GM18868 (cell line): ENCODE measurements around the gene PAK4.
"Not testable (repeated sequence)": the region's sequence is repeated elsewhere in the genome, so short reads cannot be mapped to it uniquely, and the experiment has no call there.

Experiments used
- ATAC-seq: cut with Tn5 transposase; IDR thresholded peaks from one replicate; pipeline ENCODE4 v1.9.1; 2021; ENCODE audit warnings: mild to moderate bottlenecking, moderate library complexity; ENCODE audit not compliant: unreplicated experiment

The PAK4 gene

GRCh38 chr19:39128516-39129079 is 3.0 kb downstream of the PAK4 start:
- ATAC-seq: no peak

GRCh38 chr19:39129116-39129515 is 3.5 kb downstream of the PAK4 start:
- ATAC-seq: no peak

GRCh38 chr19:39130337-39131254 is 5.0 kb downstream of the PAK4 start:
- ATAC-seq: no peak

DNA sequence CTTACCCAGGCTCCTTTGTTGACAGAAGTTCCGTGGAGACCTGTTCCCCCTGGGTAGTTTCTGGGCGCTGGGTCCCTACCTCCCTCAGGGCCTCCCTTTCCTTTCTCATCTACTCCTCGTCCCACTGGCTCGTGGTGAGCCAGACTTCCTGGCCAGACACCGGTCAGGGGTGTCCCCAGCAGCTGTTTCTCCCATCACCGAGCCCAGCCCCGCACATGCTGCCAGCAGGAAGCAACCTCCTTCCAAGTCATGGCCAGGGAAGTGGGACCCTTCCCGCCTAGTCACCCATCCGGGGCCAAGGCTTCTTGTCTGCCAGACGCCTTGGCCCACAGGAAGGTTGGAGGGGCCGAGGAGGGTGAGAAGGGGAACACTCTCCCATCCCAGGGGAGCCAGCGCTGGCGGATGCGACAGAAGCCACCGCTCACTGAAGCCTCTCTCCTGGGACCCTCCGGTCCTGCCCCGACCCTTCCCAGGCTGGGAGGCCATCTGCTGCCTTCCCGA is 5.7 kb downstream of the PAK4 start:
- no peak for ATAC-seq

GRCh38 chr19:39132344-39132969 is 6.9 kb downstream of the PAK4 start:
- ATAC-seq: no peak

DNA sequence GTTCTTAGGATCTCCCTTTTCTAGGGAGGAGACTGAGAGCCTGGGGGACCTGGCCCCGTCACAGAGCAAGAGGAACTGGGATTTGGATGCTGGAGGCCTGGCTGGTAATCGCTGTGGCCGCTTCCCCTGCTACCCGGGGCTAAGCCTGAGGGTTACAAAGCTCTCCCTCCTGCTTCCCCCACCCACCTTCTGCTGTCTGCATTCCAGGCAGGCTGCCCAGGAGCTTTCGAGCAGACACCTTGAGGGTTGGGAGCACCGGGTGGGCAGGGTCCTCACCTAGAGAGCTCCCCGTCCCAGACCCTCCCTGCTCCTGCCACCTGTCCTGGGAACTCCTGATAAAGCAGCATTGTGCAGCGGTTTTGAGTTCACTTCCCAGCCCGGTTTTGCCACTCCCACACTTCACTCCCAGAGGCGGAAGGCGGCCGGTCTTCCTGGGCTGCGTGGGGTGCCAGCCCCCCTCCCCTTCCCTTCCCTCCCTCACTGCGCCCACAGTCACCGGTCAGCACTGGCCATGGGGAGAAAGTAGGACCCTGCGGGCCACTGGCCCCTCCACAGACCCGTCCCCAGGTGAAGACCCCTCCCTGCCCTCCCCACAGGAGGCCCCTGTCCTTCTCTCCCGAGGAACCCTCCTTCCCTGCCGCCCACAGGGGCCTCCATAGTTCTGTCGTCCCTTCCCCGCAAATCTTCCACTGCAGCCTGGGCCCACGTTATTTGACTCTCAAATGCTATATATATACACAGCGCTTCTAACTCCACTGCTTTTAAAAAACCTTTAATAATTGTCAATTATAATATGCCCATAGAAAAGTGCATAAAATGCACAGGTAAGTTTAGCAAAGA is 8.1 kb downstream of the PAK4 start:
- ATAC-seq: no peak

DNA sequence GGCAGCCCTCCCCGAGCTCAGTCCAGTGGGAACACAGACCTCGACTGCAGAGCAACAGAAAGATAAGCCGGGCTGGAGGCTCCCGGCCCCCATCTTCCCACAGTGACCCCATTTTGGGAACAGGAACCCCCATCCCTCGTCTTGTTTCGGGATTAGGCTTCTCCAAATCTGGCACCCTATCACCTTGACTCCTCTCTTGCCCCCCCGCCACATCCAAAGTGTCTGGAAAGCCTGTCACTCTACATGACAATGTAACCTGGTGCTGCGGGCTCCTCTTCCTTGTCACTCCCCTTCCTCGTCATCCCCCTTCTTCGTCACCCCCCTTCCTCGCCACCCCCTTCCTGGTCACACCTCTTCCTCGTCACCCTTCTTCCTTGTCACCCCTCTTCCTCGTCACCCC is 10.1 kb downstream of the PAK4 start:
- ATAC-seq: no peak

- no peak for ATAC-seq
Observed at GRCh38 chr19:39136225-39136940, 10.8 kb downstream of the PAK4 start.

DNA sequence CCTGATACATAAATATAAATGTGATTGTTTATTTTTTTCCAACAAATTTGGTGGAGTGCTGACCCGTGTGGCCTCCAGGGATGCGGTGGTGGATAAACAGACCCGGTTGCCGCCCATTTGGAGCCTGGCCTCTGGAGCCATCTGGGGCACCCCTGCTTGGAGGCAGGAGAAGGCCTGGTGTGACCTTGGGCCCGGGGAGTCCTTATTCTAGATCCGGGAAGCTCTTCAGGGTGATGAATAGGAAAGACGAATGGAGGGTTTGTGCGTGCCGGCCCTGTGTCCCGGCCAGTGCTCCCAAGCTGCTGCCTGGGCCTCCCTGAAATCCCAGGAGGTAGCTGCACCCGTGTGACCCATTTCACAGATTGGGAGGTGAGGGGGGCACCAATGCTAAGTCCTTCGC is 11.5 kb downstream of the PAK4 start:
- no peak for ATAC-seq

GRCh38 chr19:39138221-39139211 is 12.9 kb downstream of the PAK4 start:
- no peak for ATAC-seq

DNA sequence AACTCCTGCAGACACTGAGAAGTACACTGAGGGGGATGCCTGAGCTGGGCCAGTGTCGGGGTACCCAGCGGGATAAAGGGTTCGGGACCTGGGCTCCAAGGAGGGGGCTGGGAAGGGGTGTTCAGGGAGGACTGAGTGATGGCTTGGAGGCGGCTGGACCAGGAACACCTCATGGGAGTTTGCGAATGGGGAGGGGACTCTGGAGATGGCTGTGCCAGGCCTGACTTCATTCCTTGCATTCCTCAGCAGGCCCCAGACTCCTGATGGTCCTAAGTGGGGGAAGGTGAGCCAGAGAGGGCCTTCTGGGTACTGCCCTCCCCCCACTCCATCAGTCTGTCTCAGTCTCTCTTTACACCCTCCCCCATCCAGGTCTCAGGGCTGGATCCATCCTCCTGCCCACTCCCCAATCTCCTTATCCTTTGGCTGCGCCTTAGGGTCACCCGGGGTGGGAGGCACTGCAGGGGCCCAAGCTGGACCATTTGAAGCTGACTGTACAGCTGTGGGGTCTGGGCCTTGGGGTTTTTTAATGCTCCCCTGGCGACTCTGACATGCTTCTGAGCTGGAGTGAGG is 13.8 kb downstream of the PAK4 start:
- no peak for ATAC-seq

GRCh38 chr19:39139971-39140453 is 14.4 kb downstream of the PAK4 start:
- ATAC-seq: no peak

GRCh38 chr19:39140594-39140993 is 15.0 kb downstream of the PAK4 start:
- ATAC-seq: no peak

- ATAC-seq: no peak
Observed at GRCh38 chr19:39141929-39142328, 16.3 kb downstream of the PAK4 start.

DNA sequence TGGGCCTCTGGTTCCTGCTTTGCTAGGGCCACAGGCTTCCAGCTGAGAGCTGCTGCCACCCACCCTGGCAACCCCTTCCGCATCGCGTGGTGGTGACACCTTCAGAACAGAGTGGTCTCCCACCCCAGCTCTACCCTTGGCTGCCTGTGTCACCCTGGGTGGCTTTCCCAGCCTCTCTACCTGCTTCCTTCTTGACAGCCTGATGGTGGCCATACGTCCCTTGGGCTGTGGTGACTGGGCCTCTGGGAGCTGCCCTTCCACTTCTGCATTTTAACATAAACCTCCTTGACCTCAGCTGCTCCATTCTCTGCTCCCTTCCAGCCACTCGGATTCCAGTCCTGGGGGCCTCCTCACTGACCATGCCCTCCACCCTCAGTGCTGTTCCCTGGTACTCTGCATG is 17.0 kb downstream of the PAK4 start:
- no peak for ATAC-seq

DNA sequence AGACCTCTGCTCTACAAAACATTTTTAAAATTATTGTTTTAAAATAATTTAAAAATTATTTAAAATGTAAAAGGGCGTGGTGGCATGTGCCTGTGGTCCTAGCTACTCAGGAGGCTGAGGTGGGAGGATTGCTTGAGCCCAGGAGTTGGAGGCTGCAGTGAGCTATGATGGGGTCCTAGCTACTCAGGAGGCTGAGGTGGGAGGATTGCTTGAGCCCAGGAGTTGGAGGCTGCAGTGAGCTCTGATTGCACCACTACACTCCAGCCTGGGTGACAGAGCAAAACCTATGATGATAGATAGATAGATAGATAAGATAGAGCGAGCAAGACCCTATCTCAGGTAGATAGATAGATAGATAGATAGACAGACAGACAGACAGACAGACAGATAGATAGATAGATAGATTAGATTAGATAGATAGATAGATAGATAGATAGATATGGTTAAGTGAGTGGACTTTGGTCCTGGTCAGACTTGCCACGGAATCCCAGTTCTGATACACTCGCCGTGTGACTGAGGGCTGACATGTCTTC is 18.2 kb downstream of the PAK4 start:
- not testable (repeated sequence) for ATAC-seq

DNA sequence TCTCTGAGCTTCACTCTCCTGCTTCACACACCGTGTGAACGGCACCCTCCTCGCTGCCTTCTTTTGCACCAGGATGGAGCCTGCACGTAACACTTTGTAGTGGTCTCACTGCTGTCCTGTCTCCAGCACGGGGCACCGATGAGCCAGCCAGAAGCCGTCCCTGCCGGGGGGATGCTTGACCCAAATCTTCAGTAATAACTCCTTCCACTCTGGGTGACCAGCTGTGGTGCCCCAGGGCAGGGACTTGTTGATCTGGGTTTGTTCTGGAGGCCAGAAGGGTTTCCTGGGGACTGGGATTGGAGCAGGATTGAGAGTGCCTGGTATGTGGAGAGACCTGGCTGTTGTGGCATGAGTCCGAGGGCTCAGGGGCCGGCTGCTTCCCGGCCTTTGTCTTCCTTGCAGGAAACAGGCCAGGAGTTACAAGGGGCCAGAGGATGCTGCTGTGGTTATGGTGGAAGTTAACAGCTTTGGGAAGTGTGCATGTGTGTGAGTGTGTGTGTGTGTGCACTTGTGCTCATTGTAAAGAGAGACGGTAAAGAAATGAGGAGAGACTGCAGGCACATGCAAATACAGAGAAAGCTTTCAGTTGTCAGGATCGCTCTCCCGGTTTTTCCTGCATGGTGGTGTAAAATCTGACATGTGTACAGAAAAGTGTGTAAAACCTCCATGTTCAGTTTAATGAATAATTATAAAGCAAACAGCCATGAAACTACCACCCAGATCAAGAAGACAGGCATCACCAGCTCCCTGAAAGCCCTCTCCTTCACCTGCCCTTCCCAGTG is 18.9 kb downstream of the PAK4 start:
- no peak for ATAC-seq
